Endothelial cell of umbilical vein (primary cell): Measurements from ENCODE around the gene INKA2. TPM values are rescaled to one million over a fixed set of nuclear protein-coding genes. Genes with fewer than 3 reads are reported as not detected.

ENCODE experiments used
- BruUV-seq: library from RNA; stranded (reverse); fragments of 400-500 nt; replicated peaks from 2 replicates; lab custom pipeline; 2021; lab: Mats Ljungman, UMichigan
- CTCF ChIA-PET: fragments of 300-600, 350-600 bp; sonication (Branson Sonifier 250); formaldehyde crosslinking; loops from one replicate; lab custom pipeline; 2021; ENCODE audit warnings: antibody characterized with exemption, inconsistent platforms; lab: Charles Lee
- POLR2A ChIA-PET: fragments of 300-600, 350-600 bp; sonication (Branson Sonifier 250); formaldehyde crosslinking; loops from one replicate; lab custom pipeline; 2021; ENCODE audit warnings: antibody characterized with exemption, inconsistent platforms; lab: Charles Lee
- DNase-seq: peaks from one replicate; pipeline ENCODE4 v3.0.0-alpha.2; 2011; ENCODE audit warnings: low read depth, low spot score
- FAIRE-seq: peaks from 2 replicates; lab custom pipeline; 2011; peaks lifted over from hg19 to GRCh38; lab: Jason Lieb, UNC
- H2AFZ ChIP-seq: 2 replicates; pipeline ENCODE4 v1.6.0; 2012; ENCODE audit warnings: low read depth, low read length, control low read depth, inconsistent platforms
- H3K27ac ChIP-seq: 2 replicates; pipeline ENCODE4 v1.5.1; 2011; ENCODE audit warnings: low read depth, mild to moderate bottlenecking, control low read depth, low read length, moderate library complexity; ENCODE audit not compliant: insufficient read depth
- H3K27me3 ChIP-seq, 2 experiments: 2 replicates each; pipeline versions ENCODE4 v1.6.0 to v1.6.1; 2011; ENCODE audit warnings: low read length in 2 of 2, mixed read lengths in 1 of 2; ENCODE audit not compliant: control insufficient read depth in 2 of 2, insufficient read depth in 2 of 2
- H3K36me3 ChIP-seq, 2 experiments: 2 replicates in 1 of 2; 3 replicates in 1 of 2; pipeline ENCODE4 v1.5.1; 2011; ENCODE audit warnings: low read length in 2 of 2, mild to moderate bottlenecking in 1 of 2, moderate library complexity in 1 of 2; ENCODE audit not compliant: control insufficient read depth in 2 of 2, insufficient read depth in 2 of 2; ENCODE audit errors: extremely low read depth in 1 of 2
- H3K4me1 ChIP-seq: 3 replicates; pipeline ENCODE4 v1.5.1; 2011; ENCODE audit warnings: mild to moderate bottlenecking, low read length; ENCODE audit not compliant: control insufficient read depth, insufficient read depth; ENCODE audit errors: extremely low read depth
- H3K4me2 ChIP-seq: 2 replicates; pipeline ENCODE4 v1.6.1; 2011; ENCODE audit warnings: low read length, control low read depth, mixed read lengths; ENCODE audit not compliant: insufficient read depth
- H3K4me3 ChIP-seq, 3 experiments: fragments of 200-600 bp in 1 of 3; sonication (generic), shearing (Covaris generic) in 1 of 3; replicated peaks in 1 of 3; 2 replicates each; pipeline ENCODE4 v1.5.1; 2011 to 2016; ENCODE audit warnings: control low read depth in 3 of 3, low read length in 3 of 3, mild to moderate bottlenecking in 2 of 3, inconsistent platforms in 1 of 3, low read depth in 1 of 3, moderate library complexity in 1 of 3; ENCODE audit not compliant: insufficient read depth in 1 of 3
- H3K79me2 ChIP-seq: 2 replicates; pipeline ENCODE4 v1.6.0; 2012; ENCODE audit warnings: low read length, inconsistent platforms; ENCODE audit not compliant: control insufficient read depth, insufficient read depth
- H3K9ac ChIP-seq: replicated peaks from 2 replicates; pipeline ENCODE3; 2011; ENCODE audit warnings: low read length, control low read depth; ENCODE audit not compliant: insufficient read depth; ENCODE audit errors: extremely low read depth
- H3K9me1 ChIP-seq: replicated peaks from 3 replicates; pipeline ENCODE4 v1.6.0; 2011; ENCODE audit warnings: mild to moderate bottlenecking, low read length; ENCODE audit not compliant: control insufficient read depth, insufficient read depth; ENCODE audit errors: extremely low read depth
- H3K9me3 ChIP-seq: replicated peaks from 2 replicates; pipeline ENCODE4 v1.5.1; 2012; ENCODE audit warnings: low read length, inconsistent platforms; ENCODE audit not compliant: control insufficient read depth, insufficient read depth
- H4K20me1 ChIP-seq: replicated peaks from 2 replicates; pipeline ENCODE3; 2011; ENCODE audit warnings: mild to moderate bottlenecking, low read length; ENCODE audit not compliant: control insufficient read depth, insufficient read depth; ENCODE audit errors: extremely low read depth
- EZH2 ChIP-seq: IDR thresholded peaks from 2 replicates; pipeline ENCODE4 v1.6.1; 2012; ENCODE audit warnings: borderline replicate concordance, low read depth, mild to moderate bottlenecking, moderate library complexity, low read length, inconsistent platforms; ENCODE audit not compliant: severe bottlenecking
- GATA2 ChIP-seq: IDR thresholded peaks from 2 replicates; pipeline ENCODE4 v1.7.0; 2011; ENCODE audit warnings: low read depth, mild to moderate bottlenecking, moderate library complexity, mixed read lengths, low read length; ENCODE audit not compliant: insufficient read length, insufficient read depth
- JUN ChIP-seq: IDR thresholded peaks from 2 replicates; pipeline ENCODE4 v1.6.1; 2011; ENCODE audit warnings: borderline replicate concordance, low read depth; ENCODE audit not compliant: insufficient read length, insufficient read depth
- MYC ChIP-seq: IDR thresholded peaks from one replicate; pipeline ENCODE4 v1.6.1; 2011; ENCODE audit warnings: mild to moderate bottlenecking, low read depth, low read length
- POLR2AphosphoS5 ChIP-seq: IDR thresholded peaks from 2 replicates; pipeline ENCODE4 v1.6.1; 2012; ENCODE audit warnings: low read depth, mild to moderate bottlenecking, control low read depth, low read length, moderate library complexity; ENCODE audit not compliant: insufficient read depth
- dilution Hi-C: fragments of 300-500 bp; cut with MboI; formaldehyde crosslinking; loops from one replicate; pipeline ENCODE4 v1.15.0; 2019; ENCODE audit warnings: low sequenced_read_pairs; ENCODE audit not compliant: extremely low pct_ligation_motif_present
- intact Hi-C: fragments of 100-400 bp; cut with micrococcal nuclease; formaldehyde crosslinking; loops from one replicate; pipeline ENCODE4 v1.10.0; 2022
- polyA plus RNA-seq, 4 experiments: library from polyadenylated mRNA; depleted of rRNA in 3 of 4; stranded (reverse) in 3 of 4; unstranded in 1 of 4; fragments of >200 nt; gene quantifications; 2 replicates each; pipeline versions ENCODE4 v1.2.1 to v1.2.3, GENCODE V29; 2011 to 2012; ENCODE audit warnings: missing spikeins in 1 of 4
- total RNA-seq: library from RNA; stranded (reverse); gene quantifications from 2 replicates; pipeline ENCODE4 v1.2.3, GENCODE V29; 2021
- TF ChIP-seq, protein P1 (sequence below), 2 donors: IDR thresholded peaks; 1 replicate in 1 of 2; 2 replicates in 1 of 2; pipeline ENCODE4 v1.5.1; 2011; ENCODE audit warnings: low read length in 2 of 2, mild to moderate bottlenecking in 2 of 2, moderate library complexity in 2 of 2, control low read depth in 1 of 2, inconsistent platforms in 1 of 2, low read depth in 1 of 2; ENCODE audit not compliant: insufficient read depth in 1 of 2; ENCODE audit errors: extremely low read depth in 1 of 2
- TF ChIP-seq, protein P2 (sequence below): IDR thresholded peaks from 2 replicates; pipeline ENCODE4 v1.6.1; 2011; ENCODE audit not compliant: insufficient read depth, insufficient read length

Gene INKA2
- total and polyA plus RNA-seq, 2 donors (not counting 3 experiments of a cell fraction or from before 2014, with no cell fraction given) = 2.4 to 7.8 TPM

DNA sequence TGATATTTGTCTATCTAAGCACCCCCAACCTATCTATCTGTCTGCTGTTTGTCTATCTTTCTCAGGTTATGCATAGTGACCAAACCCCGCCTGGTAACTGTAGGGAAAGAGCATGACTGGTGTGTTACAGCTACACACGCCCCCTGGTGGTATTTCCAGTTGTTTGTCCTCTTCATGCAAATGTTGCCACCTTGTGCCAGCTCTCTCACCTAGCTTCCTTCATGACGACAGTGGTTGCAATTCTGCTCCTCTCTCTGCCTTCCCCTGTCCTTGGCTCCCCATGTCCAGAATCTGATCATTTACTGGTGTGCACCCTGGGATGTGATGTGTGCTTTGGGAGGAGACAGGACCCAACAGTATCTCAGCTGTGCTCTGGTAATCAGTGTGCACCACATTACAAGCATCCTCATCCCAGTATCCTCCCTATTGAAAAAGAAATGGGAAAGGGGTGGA, 8.1 kb upstream of the INKA2 start:
- intact Hi-C loops = loop anchor here (1.0 kb wide), 3 partner anchors 32 to 266 kb away; no protein-coding TSS in a partner anchor
- CTCF ChIA-PET = interaction anchor here (0.6 to 11.1 kb wide), 29 partner anchors 9 to 524 kb away, joined by 3 to 487 read pairs (median 5); partner anchors contain the start of genes INKA2 and RAP1A
- dilution Hi-C loops = no loop called here
- Histone ChIP-seq H3K9ac (no peak overlapping the region), H3K4me1 (peaks cover 2% of the 10 kb centered on the region), H4K20me1 (no peaks in the 10 kb centered on the region), H3K9me1 (no peaks in the 10 kb centered on the region), H3K9me3 (no peaks in the 10 kb centered on the region), H3K27ac (no peak overlapping the region), H3K36me3 (no peaks in the 10 kb centered on the region), H3K79me2 (no peaks in the 10 kb centered on the region), H3K4me3 (no peak overlapping the region), H3K4me2 (no peak overlapping the region), H3K27me3 (no peaks in the 10 kb centered on the region), H2AFZ (no peak overlapping the region)
- POLR2A ChIA-PET = interaction anchor here (0.7 to 1.2 kb wide), 3 partner anchors 22 to 33 kb away, joined by 3 to 7 read pairs (median 5); no protein-coding TSS in a partner anchor
- peak; percentile 97 for FAIRE-seq
- peak; percentile 71 for DNase-seq
- BruUV-seq = no TSS peak
- TF ChIP-seq, protein P1, sequence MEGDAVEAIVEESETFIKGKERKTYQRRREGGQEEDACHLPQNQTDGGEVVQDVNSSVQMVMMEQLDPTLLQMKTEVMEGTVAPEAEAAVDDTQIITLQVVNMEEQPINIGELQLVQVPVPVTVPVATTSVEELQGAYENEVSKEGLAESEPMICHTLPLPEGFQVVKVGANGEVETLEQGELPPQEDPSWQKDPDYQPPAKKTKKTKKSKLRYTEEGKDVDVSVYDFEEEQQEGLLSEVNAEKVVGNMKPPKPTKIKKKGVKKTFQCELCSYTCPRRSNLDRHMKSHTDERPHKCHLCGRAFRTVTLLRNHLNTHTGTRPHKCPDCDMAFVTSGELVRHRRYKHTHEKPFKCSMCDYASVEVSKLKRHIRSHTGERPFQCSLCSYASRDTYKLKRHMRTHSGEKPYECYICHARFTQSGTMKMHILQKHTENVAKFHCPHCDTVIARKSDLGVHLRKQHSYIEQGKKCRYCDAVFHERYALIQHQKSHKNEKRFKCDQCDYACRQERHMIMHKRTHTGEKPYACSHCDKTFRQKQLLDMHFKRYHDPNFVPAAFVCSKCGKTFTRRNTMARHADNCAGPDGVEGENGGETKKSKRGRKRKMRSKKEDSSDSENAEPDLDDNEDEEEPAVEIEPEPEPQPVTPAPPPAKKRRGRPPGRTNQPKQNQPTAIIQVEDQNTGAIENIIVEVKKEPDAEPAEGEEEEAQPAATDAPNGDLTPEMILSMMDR (IDR thresholded peaks at IDR 0.05; ENCODE audit: extremely low read depth in 1 of 2, insufficient read depth in 1 of 2, low read depth in 1 of 2, low read length in 2 of 2) = peak; percentile 82 to 89
- no peak for TF ChIP-seq MYC
- TF ChIP-seq JUN = no peak
- TF ChIP-seq GATA2 = no peak

DNA sequence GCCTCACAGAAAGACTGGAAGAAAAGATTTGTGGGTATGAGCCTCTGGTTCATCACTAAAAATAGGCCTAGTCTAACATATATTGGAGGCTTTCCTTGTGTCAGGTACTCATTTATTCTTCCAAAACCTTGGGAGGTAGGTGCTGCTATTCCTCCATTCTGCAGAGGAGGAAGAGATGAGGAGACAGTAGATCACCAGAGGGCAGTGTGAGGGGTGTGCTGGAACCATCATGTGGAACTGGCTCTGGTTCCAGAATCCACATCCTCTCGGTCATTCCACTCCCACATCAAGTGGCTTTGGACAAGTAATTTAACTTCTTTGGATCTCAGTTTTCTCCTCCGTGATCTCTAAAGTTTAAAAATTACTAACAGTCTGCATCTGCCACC, 7.4 kb upstream of the INKA2 start:
- no peak overlapping the region for H3K4me3 ChIP-seq
- FAIRE-seq (no peak), DNase-seq (no peak)
- intact Hi-C loops = no loop called here
- no peaks in the 10 kb centered on the region for H3K9me1 ChIP-seq
- no peaks in the 10 kb centered on the region for H3K27me3 ChIP-seq
- H3K36me3 ChIP-seq = no peaks in the 10 kb centered on the region
- no peak overlapping the region for H3K9ac ChIP-seq
- dilution Hi-C loops = no loop called here
- POLR2A ChIA-PET = interaction anchor here (1.2 kb wide), 2 partner anchors 23 to 32 kb away, joined by 3 to 5 read pairs; no protein-coding TSS in a partner anchor
- H3K9me3 ChIP-seq = no peaks in the 10 kb centered on the region
- CTCF ChIA-PET = interaction anchor here (0.6 to 11.1 kb wide), 30 partner anchors 8 to 524 kb away, joined by 3 to 487 read pairs (median 6); partner anchors contain the start of genes INKA2 and RAP1A
- TF ChIP-seq, protein P1 (IDR thresholded peaks at IDR 0.05; ENCODE audit: extremely low read depth in 1 of 2, insufficient read depth in 1 of 2, low read depth in 1 of 2, low read length in 2 of 2) = no peak
- TF ChIP-seq, protein P2, sequence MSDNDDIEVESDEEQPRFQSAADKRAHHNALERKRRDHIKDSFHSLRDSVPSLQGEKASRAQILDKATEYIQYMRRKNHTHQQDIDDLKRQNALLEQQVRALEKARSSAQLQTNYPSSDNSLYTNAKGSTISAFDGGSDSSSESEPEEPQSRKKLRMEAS = no peak
- TF ChIP-seq EZH2 (no peak), MYC (no peak), POLR2AphosphoS5 (no peak), JUN (no peak), GATA2 (no peak)
- H3K79me2 ChIP-seq = no peaks in the 10 kb centered on the region
- no peak overlapping the region for H3K27ac ChIP-seq
- H3K4me1 ChIP-seq = peaks cover 2% of the 10 kb centered on the region
- no TSS peak for BruUV-seq
- H2AFZ ChIP-seq = no peak overlapping the region
- H4K20me1 ChIP-seq = no peaks in the 10 kb centered on the region
- H3K4me2 ChIP-seq = no peak overlapping the region
